Suprapubic skin (tissue), 4 donors: Measurements from ENCODE around the gene PPIE. TPM values are rescaled to one million over a fixed set of nuclear protein-coding genes. Genes with fewer than 3 reads are reported as not detected.

Experiments
- DNase-seq, 2 donors: peaks; one replicate each; pipeline ENCODE4 v3.0.0-alpha.2; 2019; ENCODE audit warnings: low spot score in 2 of 2
- H3K27ac ChIP-seq: fragments of 200-600 bp; sonication (generic); one replicate; pipeline ENCODE4 v1.5.1; 2019
- H3K27me3 ChIP-seq: fragments of 200-600 bp; sonication (generic); one replicate; pipeline ENCODE4 v1.5.1; 2019
- H3K36me3 ChIP-seq: fragments of 200-600 bp; sonication (generic); one replicate; pipeline ENCODE4 v1.5.1; 2019
- H3K4me1 ChIP-seq: fragments of 200-600 bp; sonication (generic); one replicate; pipeline ENCODE4 v1.5.1; 2019
- H3K4me3 ChIP-seq: fragments of 200-600 bp; sonication (generic); one replicate; pipeline ENCODE4 v1.5.1; 2019; ENCODE audit warnings: mild to moderate bottlenecking
- H3K9me3 ChIP-seq: fragments of 200-600 bp; sonication (generic); one replicate; pipeline ENCODE4 v1.5.1; 2019
- EP300 ChIP-seq: sonication (generic); formaldehyde crosslinking; IDR thresholded peaks from one replicate; pipeline ENCODE4 v1.6.1; 2017; ENCODE audit warnings: antibody characterized with exemption
- POLR2A ChIP-seq, 2 donors: fragments of 450-650 bp; IDR thresholded peaks; one replicate each; pipeline ENCODE4 v1.6.1; 2017; ENCODE audit warnings: antibody characterized with exemption in 2 of 2, mild to moderate bottlenecking in 2 of 2, moderate library complexity in 2 of 2
- POLR2AphosphoS5 ChIP-seq, 3 donors: sonication (generic); formaldehyde crosslinking; IDR thresholded peaks; one replicate each; pipeline ENCODE4 v1.6.1; 2017; ENCODE audit warnings: antibody characterized with exemption in 3 of 3
- WGBS: methylation state at CpG from one replicate; pipeline ENCODE4 v1.1.5; 2018; 5-methylcytosine and 5-hydroxymethylcytosine counted together
- total RNA-seq, 4 donors: library from RNA; depleted of rRNA; stranded (reverse); fragments of >200 nt; gene quantifications; one replicate each; pipeline ENCODE4 v1.1.0, GENCODE V29; 2016
- TF ChIP-seq, protein P1 (sequence below), 2 donors: fragments of 200-600 bp in 1 of 2; fragments of 450-650 bp in 1 of 2; sonication (generic) in 1 of 2; IDR thresholded peaks; one replicate each; pipeline ENCODE4 v1.5.1; 2016 to 2019; ENCODE audit warnings: antibody characterized with exemption in 2 of 2, mild to moderate bottlenecking in 1 of 2, moderate library complexity in 1 of 2

The PPIE gene
- total RNA-seq, 4 donors from 2014 or later, result 27.0 to 40.6 (median 28.5) TPM

DNA sequence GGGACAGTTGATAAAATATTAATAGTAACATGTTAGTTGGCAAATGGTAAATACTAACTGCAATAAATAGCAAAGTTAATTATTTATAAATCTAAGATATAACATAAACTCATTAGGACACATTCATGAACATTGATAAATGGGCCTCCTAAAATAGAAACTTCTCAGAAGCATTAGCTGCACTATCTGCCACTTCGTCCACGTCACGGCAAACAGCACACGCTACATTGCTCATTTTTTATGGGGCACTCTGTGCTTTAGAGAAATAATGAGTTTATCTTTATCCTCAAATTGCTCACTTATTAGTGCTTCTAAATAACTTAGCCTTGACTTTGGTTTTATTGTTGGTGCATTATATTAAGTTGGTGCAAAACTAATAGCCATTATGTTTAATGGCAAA is 31.2 kb upstream of the PPIE start:
- TF ChIP-seq, protein P1, sequence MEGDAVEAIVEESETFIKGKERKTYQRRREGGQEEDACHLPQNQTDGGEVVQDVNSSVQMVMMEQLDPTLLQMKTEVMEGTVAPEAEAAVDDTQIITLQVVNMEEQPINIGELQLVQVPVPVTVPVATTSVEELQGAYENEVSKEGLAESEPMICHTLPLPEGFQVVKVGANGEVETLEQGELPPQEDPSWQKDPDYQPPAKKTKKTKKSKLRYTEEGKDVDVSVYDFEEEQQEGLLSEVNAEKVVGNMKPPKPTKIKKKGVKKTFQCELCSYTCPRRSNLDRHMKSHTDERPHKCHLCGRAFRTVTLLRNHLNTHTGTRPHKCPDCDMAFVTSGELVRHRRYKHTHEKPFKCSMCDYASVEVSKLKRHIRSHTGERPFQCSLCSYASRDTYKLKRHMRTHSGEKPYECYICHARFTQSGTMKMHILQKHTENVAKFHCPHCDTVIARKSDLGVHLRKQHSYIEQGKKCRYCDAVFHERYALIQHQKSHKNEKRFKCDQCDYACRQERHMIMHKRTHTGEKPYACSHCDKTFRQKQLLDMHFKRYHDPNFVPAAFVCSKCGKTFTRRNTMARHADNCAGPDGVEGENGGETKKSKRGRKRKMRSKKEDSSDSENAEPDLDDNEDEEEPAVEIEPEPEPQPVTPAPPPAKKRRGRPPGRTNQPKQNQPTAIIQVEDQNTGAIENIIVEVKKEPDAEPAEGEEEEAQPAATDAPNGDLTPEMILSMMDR (IDR thresholded peaks at IDR 0.05), result no peak
- TF ChIP-seq POLR2AphosphoS5 (IDR thresholded peaks at IDR 0.05), result no peak
- TF ChIP-seq POLR2A (IDR thresholded peaks at IDR 0.05), result no peak
- TF ChIP-seq EP300, result no peak
- WGBS, result 93% methylated on average over 4 of the region's 4 CpGs
- no peaks in the 10 kb centered on the region for H3K9me3 ChIP-seq

DNA sequence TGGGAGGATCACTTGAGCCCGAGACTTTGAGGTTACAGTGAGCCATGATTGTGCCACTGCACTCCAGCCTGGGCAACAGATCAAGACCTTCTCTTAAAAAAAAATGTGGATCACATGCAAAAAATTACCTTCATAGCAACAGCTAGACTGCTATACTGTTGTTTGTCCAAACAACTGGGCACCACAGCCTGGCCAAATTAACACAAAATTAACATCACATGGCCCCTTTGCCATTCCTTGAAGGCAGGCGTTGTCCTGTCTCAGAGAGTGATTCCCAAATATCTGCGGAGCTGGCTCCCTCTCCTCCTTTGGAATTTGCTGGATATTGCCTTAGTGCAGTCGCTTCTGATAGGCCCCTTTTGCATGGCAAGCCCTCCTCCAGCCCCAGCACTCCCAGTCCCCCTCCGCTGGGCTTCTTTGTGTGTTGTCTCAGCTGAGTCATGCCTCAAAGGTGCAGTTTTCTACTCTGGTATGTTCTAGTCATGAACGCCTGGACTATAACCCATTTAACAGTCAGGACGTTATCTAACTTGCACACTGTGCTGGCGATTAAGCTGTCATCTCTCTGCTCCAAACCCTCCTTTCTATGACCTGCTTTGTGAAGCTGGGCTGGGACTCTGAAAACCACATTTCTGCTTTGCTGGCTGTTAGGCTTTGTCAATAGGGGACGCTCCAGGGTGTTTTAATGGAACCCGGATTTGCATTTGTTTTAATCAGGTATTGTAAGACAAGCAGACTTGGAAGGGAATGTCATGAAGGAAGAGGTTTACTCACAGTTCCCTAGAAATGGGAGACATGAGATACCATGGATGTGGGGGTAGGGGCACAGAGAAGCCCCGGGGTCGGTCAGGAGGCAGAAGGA is 27.3 kb upstream of the PPIE start:
- H3K4me3 ChIP-seq, result no peak overlapping the region
- TF ChIP-seq, protein P1 (IDR thresholded peaks at IDR 0.05), result no peak
- TF ChIP-seq POLR2A (IDR thresholded peaks at IDR 0.05) (no peak), EP300 (no peak), POLR2AphosphoS5 (IDR thresholded peaks at IDR 0.05) (no peak)
- H3K4me1 ChIP-seq, result no peaks in the 10 kb centered on the region
- no peaks in the 10 kb centered on the region for H3K9me3 ChIP-seq
- WGBS, result 78% methylated on average over 12 of the region's 12 CpGs
- no peaks in the 10 kb centered on the region for H3K36me3 ChIP-seq
- H3K27ac ChIP-seq, result no peak overlapping the region
- peaks cover 14% of the 10 kb centered on the region for H3K27me3 ChIP-seq
- no peak for DNase-seq

More for the DNA sequence above, 31.2 kb upstream of the PPIE start:
- no peak overlapping the region for H3K4me3 ChIP-seq
- H3K36me3 ChIP-seq, result no peaks in the 10 kb centered on the region
- H3K4me1 ChIP-seq, result no peaks in the 10 kb centered on the region
- H3K27me3 ChIP-seq, result peaks cover 8% of the 10 kb centered on the region
- DNase-seq, result no peak
- H3K27ac ChIP-seq, result no peak overlapping the region

DNA sequence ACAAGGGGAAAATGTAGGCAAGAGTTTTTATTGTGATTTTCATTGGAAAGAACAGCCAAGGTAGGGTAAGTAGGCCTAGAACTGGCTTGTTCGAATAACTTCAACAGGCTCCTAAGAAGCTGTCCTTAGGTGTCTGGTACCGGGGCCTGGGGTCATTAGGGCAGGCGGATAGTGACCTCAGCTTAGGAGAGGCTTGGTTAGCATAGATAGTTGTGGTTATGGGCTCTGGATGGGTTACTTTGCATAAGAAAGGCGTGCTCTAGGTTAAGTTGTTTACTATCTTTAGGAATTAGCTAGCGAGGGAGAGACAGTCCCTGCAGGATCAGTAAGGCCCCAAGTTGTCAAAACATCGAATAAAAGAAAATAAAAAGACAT is 26.7 kb upstream of the PPIE start:
- no peak for DNase-seq
- 82% methylated on average over 6 of the region's 6 CpGs for WGBS

DNA sequence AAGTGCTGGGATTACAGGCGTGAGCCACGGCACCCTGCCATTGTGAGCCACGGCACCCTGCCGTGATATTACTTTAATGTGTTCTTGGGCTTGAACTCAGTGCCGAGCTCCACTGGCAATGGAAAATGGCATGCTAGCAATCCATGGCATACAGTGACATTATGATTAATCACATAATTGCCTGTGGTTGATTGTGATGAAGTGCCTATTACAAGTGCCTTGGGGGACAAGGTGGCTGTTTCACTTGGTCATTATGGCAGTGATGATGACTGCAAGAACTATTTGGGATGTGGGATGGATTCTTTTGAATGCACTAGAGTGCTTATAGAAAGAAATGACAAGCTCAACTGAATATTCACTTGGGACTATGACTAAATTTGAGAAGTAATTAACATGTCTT is 25.1 kb upstream of the PPIE start:
- Histone ChIP-seq H3K27me3 (peaks cover 24% of the 10 kb centered on the region), H3K4me3 (no peak overlapping the region), H3K9me3 (no peaks in the 10 kb centered on the region), H3K4me1 (no peaks in the 10 kb centered on the region), H3K27ac (no peak overlapping the region), H3K36me3 (no peaks in the 10 kb centered on the region)
- TF ChIP-seq POLR2A (IDR thresholded peaks at IDR 0.05), result no peak
- TF ChIP-seq, protein P1 (IDR thresholded peaks at IDR 0.05), result no peak
- no peak for TF ChIP-seq POLR2AphosphoS5 (IDR thresholded peaks at IDR 0.05)
- TF ChIP-seq EP300, result no peak
- DNase-seq, result no peak
- WGBS, result 96% methylated on average over 5 of the region's 5 CpGs

More for the DNA sequence above, 26.7 kb upstream of the PPIE start:
- no peaks in the 10 kb centered on the region for H3K9me3 ChIP-seq
- H3K36me3 ChIP-seq, result no peaks in the 10 kb centered on the region
- H3K27ac ChIP-seq, result no peak overlapping the region
- no peak overlapping the region for H3K4me3 ChIP-seq
- H3K27me3 ChIP-seq, result peaks cover 14% of the 10 kb centered on the region
- H3K4me1 ChIP-seq, result no peaks in the 10 kb centered on the region
- TF ChIP-seq POLR2A (IDR thresholded peaks at IDR 0.05) (no peak), POLR2AphosphoS5 (IDR thresholded peaks at IDR 0.05) (no peak)
- TF ChIP-seq, protein P1 (IDR thresholded peaks at IDR 0.05), result no peak

DNA sequence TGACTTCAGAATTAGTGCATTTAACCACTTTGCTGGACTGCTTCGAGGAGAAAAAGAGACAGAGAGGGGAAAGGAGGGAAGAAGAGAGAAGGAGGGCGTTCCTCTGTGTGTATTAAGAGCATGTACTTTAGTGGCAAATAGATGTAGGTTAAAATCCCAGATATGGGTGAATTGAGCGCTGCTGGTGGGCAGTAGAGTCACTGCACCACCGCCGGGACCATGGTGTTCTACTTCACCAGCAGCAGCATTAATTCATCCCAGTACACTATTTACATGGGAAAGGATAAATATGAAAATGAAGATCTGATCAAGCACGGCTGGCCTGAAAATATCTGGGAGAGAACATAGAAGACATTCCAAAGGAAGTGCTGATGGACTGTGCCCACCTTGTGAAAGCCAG is 20.9 kb upstream of the PPIE start:
- DNase-seq, result no peak
- peaks cover 16% of the 10 kb centered on the region for H3K27me3 ChIP-seq
- peaks cover 3% of the 10 kb centered on the region for H3K4me1 ChIP-seq
- TF ChIP-seq POLR2A (IDR thresholded peaks at IDR 0.05) (no peak), EP300 (no peak), POLR2AphosphoS5 (IDR thresholded peaks at IDR 0.05) (no peak)
- TF ChIP-seq, protein P1 (IDR thresholded peaks at IDR 0.05), result no peak
- no peak overlapping the region for H3K4me3 ChIP-seq
- no peaks in the 10 kb centered on the region for H3K9me3 ChIP-seq
- no peaks in the 10 kb centered on the region for H3K36me3 ChIP-seq
- 58% methylated on average over 6 of the region's 6 CpGs for WGBS
- no peak overlapping the region for H3K27ac ChIP-seq
